Measurements from ENCODE around the gene DNAH17.

DNAH17 gene

GRCh38 chr17:78601577-78602190 lies 24.5 kb upstream of the DNAH17 start:
- TF ChIP-seq CTCF (IDR thresholded peaks at IDR 0.05) (no peak), ZFX (IDR thresholded peaks at IDR 0.05; ENCODE audit: borderline replicate concordance) (no peak)
- H3K27ac ChIP-seq = no peak overlapping the region

DNA sequence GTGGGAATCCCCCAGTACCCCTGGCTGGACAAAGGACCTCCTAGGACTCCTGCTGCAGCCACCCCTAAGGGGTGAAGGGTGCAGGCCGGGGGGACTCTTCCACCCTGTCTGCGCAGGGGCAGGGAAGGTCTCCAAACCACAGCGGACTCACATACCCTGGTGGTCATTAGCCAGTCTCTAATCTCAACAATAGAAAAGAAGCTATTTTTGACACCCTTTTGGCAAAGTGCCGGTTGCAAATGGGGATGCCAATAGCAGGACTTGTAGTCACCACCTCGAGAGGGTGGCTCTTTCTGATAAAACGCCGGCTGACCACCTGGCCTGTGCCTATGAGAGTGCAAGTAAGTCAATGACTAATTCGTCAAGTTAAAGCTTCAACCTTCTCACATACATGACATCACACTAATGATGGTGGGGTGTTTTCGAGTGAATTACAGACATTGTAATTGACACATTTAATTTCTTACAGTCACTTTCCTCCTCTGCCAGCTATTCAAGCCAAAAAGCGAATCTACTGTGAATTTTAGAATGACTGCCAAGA lies 23.1 kb upstream of the DNAH17 start:
- TF ChIP-seq ZFX (IDR thresholded peaks at IDR 0.05; ENCODE audit: borderline replicate concordance) = no peak
- TF ChIP-seq CTCF (IDR thresholded peaks at IDR 0.05) = no peak
- H3K27ac ChIP-seq = no peak overlapping the region

DNA sequence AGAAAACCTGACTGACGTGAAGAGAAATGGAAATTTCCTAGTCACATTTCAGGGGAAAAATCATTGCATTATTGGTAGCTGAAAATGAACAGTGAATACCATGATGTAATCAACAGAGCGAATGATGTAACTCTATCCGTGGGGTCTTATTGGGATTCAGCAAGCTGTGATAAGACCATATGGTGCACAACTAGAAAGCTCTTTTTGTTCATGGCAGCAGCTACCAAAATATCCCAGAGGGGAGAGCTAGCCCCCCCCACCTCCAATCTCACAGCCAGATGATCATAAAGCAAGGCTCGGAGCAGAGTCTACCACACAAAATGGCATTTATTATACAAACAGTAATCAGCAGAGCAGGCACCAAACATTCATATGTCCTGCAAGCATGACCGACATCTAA lies 22.2 kb upstream of the DNAH17 start:
- H3K27ac ChIP-seq = no peak overlapping the region
- TF ChIP-seq CTCF (IDR thresholded peaks at IDR 0.05) (no peak), ZFX (IDR thresholded peaks at IDR 0.05; ENCODE audit: borderline replicate concordance) (no peak)

DNA sequence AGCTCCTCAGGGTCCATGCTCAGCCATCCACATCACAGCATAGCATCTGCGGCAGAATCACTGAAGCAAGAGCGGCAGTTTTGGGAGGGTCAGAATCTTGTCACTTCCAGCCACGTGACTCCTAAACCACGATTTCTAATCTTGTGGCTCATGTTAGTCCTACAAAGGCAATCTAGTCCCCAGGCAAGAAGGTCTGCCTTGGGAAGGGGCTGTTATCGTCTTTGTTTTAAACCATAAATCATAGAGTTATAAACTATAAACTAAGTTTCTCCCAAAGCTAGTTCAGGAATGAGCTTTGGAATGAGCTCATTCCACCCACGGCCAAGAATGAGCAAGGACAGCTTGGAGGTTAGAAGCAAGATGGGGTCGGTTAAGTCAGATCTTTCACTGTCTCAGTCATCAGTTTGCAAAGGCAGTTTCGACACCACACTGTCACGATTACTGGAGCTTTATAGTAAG lies 20.8 kb upstream of the DNAH17 start:
- no peak overlapping the region for H3K27ac ChIP-seq
- TF ChIP-seq ZFX (IDR thresholded peaks at IDR 0.05; ENCODE audit: borderline replicate concordance) (no peak), CTCF (IDR thresholded peaks at IDR 0.05) (no peak)

DNA sequence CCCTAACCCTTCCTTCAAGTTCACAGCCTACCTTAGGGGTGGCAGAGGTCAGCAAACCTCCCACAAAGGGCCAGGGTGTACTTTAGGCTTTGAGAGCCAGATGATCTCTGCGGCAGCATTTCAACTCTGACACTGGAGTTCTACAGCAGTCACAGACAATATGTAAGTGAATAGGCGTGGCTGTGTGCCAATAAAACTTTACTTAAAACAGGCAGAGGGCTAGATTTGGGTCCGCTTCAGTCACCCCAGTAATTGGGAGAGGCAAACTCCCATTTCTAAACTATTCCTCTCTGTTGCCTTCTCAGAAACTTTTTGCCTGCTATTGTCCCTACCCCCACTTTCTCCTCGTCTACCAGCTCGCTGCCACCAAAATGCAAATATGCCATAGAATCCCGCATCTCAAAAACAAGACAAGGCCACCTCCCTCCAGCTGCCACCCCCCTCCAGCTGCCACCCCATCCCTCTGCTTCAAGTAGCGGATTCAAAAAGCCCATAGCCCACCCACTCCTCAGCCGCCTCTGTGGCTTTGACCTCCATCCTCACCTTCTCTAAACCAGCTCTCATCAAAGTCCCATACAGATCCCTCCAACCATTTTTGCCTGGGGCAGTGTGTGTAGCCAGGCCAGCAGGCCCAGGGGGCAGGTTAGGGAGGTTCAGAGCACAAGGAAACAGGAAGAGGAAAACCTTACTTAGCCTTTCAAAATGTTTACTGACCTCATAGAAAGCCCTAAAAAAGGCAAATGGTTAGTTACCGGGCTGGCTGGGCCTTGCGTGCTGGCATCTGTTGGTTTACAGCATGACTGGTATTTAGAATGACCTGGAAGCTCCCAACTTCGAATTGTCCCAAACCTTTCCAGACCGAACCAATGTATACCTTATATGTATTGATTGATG lies 19.9 kb upstream of the DNAH17 start:
- no peak overlapping the region for H3K27ac ChIP-seq
- TF ChIP-seq CTCF (IDR thresholded peaks at IDR 0.05) (no peak), ZFX (IDR thresholded peaks at IDR 0.05; ENCODE audit: borderline replicate concordance) (no peak)

DNA sequence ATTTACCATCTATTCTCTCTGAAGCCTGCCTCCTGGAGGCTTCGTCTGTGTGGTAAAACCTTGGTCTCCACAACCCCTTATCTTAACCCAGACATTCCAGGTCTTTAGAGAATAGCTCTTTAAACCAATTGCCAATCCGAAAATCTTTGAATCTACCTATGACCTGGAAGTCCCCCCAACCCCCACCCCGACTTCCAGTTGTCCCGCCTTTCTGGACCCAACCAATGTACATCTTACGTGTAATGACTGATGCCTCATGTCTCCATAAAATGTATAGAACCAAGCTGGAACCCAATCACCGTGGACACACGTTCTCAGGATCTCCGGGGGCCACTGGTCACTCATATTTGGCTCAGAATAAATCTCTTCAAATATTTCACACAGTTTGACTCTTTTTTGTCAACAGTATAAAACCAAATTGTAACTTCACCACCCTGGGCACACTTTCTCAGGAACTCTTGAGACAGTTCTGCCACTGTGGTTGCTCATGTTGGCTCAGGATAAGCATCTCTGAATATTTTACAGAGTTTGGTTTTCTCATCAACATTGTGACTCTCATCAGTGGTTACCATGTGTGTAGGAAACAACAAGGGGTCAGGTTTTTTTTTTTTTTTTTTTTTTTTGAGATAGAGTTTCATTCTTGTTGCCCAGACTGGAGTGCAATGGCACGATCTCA lies 18.1 kb upstream of the DNAH17 start:
- TF ChIP-seq CTCF (IDR thresholded peaks at IDR 0.05) = no peak
- no peak for TF ChIP-seq ZFX (IDR thresholded peaks at IDR 0.05; ENCODE audit: borderline replicate concordance)
- no peak overlapping the region for H3K27ac ChIP-seq

Data from 22Rv1 (cell line).